Measurements from ENCODE around the gene PEX26. TPM values are rescaled to one million over a fixed set of nuclear protein-coding genes. Genes with fewer than 3 reads are reported as not detected.

Gene PEX26
- polyA plus RNA-seq, 1 donor (not counting 4 experiments of a cell fraction or from before 2014, with no cell fraction given) = 23.0 TPM

GRCh38 chr22:18085188-18085587 lies 7.4 kb downstream of the PEX26 start:
- dilution Hi-C loops (cut with MboI; ENCODE audit: extremely low pct_ligation_motif_present, low sequenced_read_pairs) = no loop called here
- TF ChIP-seq EZH2 (IDR thresholded peaks at IDR 0.05; ENCODE audit: low read length) (no peak), CTCF (optimal IDR thresholded peaks at IDR 0.05 in 1 of 3, IDR thresholded peaks at IDR 0.05 in 1 of 3, conservative IDR thresholded peaks at IDR 0.05 in 1 of 3; ENCODE audit: extremely low read depth in 1 of 3, insufficient read depth in 2 of 3, low read length in 3 of 3) (no peak)
- peaks cover 37% of the 10 kb centered on the region for H3K79me2 ChIP-seq (ENCODE audit: control insufficient read depth, insufficient read depth, low read length)
- no peak overlapping the region for H3K9ac ChIP-seq (ENCODE audit: control insufficient read depth, extremely low read depth, insufficient read depth, low read length)
- DNase-seq (ENCODE audit: low read depth, low spot score) = no peak
- peaks cover 5% of the 10 kb centered on the region for H3K4me1 ChIP-seq (ENCODE audit: control insufficient read depth, extremely low read depth, insufficient read depth, low read length)
- no peak overlapping the region for H3K27ac ChIP-seq (ENCODE audit: control insufficient read depth, insufficient read depth, low read length)
- no peak overlapping the region for H3K4me2 ChIP-seq (ENCODE audit: control insufficient read depth, extremely low read depth, insufficient read depth, low read depth, low read length)
- no peak for FAIRE-seq
- no peaks in the 10 kb centered on the region for H3K9me3 ChIP-seq (ENCODE audit: control insufficient read depth, low read depth, low read length)
- no peaks in the 10 kb centered on the region for H4K20me1 ChIP-seq (ENCODE audit: control insufficient read depth, extremely low read depth, insufficient read depth, low read length)
- no peaks in the 10 kb centered on the region for H3K9me1 ChIP-seq (ENCODE audit: control insufficient read depth, extremely low read depth, insufficient read depth, low read length)
- H3K27me3 ChIP-seq (ENCODE audit: control insufficient read depth, extremely low read depth, insufficient read depth, low read length) = no peaks in the 10 kb centered on the region
- H3K4me3 ChIP-seq (ENCODE audit: control insufficient read depth in 2 of 3, extremely low read depth in 1 of 3, insufficient read depth in 2 of 3, low read depth in 1 of 3, low read length in 3 of 3) = no peak overlapping the region
- H2AFZ ChIP-seq (ENCODE audit: control insufficient read depth, low read length) = no peak overlapping the region
- peaks cover 27 to 31% of the 10 kb centered on the region in 2 experiments for H3K36me3 ChIP-seq (ENCODE audit: control insufficient read depth in 2 of 2, extremely low read depth in 1 of 2, insufficient read depth in 2 of 2, low read length in 2 of 2)

- Histone ChIP-seq H2AFZ (ENCODE audit: control insufficient read depth, low read length) (no peak overlapping the region), H3K9me1 (ENCODE audit: control insufficient read depth, extremely low read depth, insufficient read depth, low read length) (no peaks in the 10 kb centered on the region), H3K27me3 (ENCODE audit: control insufficient read depth, extremely low read depth, insufficient read depth, low read length) (no peaks in the 10 kb centered on the region), H3K4me1 (ENCODE audit: control insufficient read depth, extremely low read depth, insufficient read depth, low read length) (peaks cover 12% of the 10 kb centered on the region), H3K4me2 (ENCODE audit: control insufficient read depth, extremely low read depth, insufficient read depth, low read depth, low read length) (no peak overlapping the region), H3K36me3 (ENCODE audit: control insufficient read depth in 2 of 2, extremely low read depth in 1 of 2, insufficient read depth in 2 of 2, low read length in 2 of 2) (peaks cover 24 to 25% of the 10 kb centered on the region in 2 experiments), H3K27ac (ENCODE audit: control insufficient read depth, insufficient read depth, low read length) (no peak overlapping the region), H3K9me3 (ENCODE audit: control insufficient read depth, low read depth, low read length) (no peaks in the 10 kb centered on the region), H3K9ac (ENCODE audit: control insufficient read depth, extremely low read depth, insufficient read depth, low read length) (no peak overlapping the region), H3K4me3 (ENCODE audit: control insufficient read depth in 2 of 3, extremely low read depth in 1 of 3, insufficient read depth in 2 of 3, low read depth in 1 of 3, low read length in 3 of 3) (no peak overlapping the region), H3K79me2 (ENCODE audit: control insufficient read depth, insufficient read depth, low read length) (peaks cover 18% of the 10 kb centered on the region), H4K20me1 (ENCODE audit: control insufficient read depth, extremely low read depth, insufficient read depth, low read length) (no peaks in the 10 kb centered on the region)
- no peak for FAIRE-seq
- TF ChIP-seq EZH2 (IDR thresholded peaks at IDR 0.05; ENCODE audit: low read length) = no peak
- no peak for TF ChIP-seq CTCF (optimal IDR thresholded peaks at IDR 0.05 in 1 of 3, IDR thresholded peaks at IDR 0.05 in 1 of 3, conservative IDR thresholded peaks at IDR 0.05 in 1 of 3; ENCODE audit: extremely low read depth in 1 of 3, insufficient read depth in 2 of 3, low read length in 3 of 3)
- no peak for DNase-seq (ENCODE audit: low read depth, low spot score)
- dilution Hi-C loops (cut with MboI; ENCODE audit: extremely low pct_ligation_motif_present, low sequenced_read_pairs) = no loop called here
Measured at GRCh38 chr22:18087350-18087855, 9.6 kb downstream of the PEX26 start.

Data from keratinocyte (primary cell).